Central memory CD4-positive, alpha-beta T cell (primary cell): ENCODE results near the gene P2RX6.
"Not testable (repeated sequence)": the region's sequence is repeated elsewhere in the genome, so short reads cannot be mapped to it uniquely, and the experiment has no call there.

Experiments used
- DNase-seq: peaks from one replicate; pipeline ENCODE4 v3.0.0; 2022

The P2RX6 gene

DNA sequence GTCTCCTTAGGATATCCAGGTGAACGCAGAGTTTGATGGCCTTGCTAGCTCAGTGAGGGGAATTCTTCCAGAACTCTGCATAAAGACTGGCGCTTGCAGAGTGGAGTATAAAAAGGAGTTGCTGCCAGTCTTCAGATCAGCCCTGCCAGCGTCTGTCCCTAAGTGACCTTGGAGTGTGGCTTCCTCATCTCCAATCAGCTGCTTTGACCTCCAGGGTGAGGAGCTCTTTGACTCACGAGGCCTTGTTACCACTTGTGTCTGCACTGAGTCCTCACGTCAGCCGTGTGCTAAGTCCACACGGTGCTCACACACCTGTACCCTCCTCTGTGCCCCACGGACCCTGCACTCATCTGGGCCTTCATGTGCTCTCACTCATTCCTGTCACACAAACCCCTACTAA lies 45.4 kb downstream of the P2RX6 start:
- DNase-seq: not testable (repeated sequence)

DNA sequence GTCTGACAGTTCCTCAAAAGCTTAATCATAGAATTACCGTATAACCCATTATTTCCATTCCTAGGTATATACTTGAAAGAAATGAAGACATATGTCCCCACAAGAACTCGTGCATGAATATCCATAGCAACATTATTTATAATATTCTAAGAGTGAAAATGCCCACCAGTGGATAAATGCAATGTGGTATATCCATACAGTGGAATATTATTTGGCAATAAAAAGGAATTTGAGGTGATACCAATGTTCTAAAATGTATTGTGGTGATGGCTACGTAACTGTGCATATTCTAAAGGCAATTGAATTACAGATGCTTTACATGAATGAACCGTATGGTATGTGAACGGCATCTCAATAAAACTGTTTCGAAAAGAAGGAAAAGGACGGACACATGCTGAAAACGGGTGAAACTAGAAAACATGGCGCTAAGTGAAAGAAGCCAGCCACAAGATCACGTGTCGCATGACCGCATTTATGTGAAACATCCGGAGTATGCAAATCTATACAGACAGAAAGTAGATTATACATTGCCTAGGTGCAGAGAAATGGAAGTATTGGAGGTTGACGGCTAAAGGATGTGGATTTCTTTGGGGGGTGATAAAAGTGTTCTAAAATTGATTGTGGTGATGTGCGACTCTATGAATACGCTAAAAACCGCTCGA lies 46.8 kb downstream of the P2RX6 start:
- DNase-seq: not testable (repeated sequence)

DNA sequence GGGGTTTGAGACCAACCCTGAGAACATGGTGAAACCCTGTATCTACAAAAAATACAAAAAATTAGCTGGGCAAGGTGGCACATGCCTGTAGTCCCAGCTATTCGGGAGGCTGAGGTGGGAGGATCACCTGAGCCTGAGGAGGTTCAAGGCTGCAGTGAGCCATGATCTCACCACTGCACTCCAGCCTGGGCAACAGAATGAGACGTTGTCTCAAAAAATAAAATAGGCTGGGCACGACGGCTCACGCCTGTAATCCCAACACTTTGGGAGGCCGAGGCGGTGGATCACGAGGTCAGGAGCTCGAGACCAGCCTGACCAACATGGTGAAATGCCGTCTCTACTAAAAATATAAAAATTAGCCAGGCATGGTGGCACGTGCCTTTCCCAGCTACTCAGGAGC lies 49.5 kb downstream of the P2RX6 start:
- DNase-seq: not testable (repeated sequence)

DNA sequence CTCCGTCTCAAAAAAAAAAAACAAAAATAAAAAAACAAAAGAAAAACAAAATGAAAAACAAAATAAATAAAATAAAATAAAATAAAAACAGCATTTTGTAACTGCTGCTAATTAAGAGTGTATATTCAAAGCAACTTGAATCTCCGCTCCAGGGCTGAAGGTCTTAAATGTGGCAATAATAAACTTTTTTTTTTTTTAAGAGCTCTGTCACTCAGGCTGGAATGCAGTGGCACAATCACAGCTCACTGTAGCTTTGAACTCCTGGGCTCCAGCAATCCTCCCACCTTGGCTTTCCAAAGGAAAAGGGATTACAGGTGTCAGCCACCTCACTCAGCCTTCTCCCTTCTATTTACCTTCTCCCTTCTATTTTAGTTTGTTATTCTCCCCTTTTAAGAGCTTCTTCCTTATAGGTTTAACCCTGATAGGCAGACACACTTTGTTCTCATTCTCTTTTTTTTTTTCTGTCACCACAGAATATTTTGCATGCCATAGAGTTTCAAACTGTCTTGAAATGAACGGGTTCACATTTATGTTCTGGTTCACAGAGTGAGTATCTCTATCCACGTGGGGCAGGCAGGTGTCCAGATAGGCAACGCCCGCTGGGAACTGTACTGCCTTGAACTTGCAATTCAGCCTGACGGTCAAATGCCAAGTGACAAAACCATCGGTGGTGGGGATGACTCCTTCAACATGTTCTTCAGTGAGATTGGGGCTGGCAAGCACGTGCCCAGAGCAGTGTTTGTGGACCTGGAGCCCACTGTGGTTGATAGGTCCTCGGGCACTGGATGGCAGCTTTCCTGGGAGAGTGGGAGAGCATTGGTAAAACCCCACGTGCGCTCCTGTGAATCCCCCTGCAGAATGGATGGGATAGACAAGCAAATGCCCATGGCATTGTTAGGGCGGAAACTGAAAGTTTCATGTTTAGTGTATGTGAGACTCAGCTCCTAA lies 50.2 kb downstream of the P2RX6 start:
- DNase-seq: no peak

DNA sequence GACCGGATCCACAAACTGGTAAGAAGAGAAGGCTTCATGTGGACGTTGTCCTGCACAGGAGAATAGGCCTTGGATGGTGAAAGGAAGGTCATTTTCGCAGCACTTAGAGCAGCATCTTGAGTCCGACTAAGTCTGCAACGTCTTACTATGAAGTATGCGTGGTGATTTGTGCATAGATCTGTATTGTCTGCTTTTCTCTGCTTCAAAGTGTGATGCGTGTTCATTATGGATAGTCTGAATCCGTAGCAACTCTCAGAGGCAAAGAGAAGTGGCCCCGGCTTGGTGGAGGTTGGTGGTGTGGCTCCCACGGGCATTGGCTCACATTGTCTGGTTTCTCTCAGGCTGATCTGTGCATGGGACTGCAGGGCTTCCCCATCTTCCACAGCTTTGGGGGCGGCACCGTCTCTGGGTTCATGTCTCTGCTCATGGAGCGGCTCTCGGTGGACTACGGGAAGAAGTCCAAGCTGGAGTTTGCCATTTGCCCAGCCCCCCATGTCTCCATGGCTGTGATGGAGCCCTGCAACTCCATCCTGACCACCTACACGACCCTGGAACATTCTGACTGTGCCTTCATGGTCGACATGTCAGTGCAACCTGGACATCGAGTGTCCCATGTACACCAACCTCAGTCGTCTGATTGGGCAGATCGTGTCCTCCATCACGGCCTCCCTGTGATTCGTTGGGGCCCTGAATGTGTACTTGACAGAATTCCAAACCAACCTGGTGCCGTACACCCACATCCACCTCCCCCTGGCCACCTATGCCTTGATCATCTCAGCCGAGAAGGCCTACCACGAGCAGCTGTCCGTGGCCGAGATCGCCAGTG lies 52.3 kb downstream of the P2RX6 start:
- no peak for DNase-seq

DNA sequence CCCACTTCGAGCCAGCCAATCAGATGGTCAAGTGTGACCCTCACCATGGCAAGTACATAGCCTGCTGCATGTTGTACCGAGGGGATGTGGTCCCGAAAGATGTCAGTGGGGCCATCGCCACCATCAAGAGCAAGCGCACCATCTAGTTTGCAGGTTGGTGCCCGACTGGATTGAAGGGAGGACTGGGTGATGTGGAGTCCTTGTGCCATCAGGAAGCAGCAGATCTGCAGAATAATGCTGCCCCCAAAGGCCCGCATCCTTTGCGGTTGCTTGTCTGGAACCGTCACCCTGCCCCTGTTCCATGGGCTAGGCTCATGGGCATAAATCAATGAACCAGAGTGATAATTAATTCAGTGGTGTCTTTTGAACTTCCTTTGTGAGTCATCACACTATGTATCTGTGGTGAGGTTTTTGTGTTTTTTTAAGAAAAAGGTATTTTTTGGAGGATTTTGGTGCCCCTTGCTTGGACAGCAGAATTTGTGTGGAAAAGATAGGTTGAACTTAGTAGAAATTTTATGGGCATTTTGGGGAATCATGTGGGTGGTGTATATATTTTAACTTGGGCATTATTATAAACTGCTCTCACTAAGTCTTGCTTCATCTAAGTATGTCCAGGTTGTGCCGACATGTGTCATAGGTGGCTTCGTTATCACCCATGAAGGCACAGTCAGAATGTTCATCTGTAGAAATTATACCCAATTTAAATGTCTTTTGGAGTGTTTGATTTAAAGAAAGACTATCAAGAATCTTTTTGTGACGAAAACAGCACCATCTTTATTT lies 53.1 kb downstream of the P2RX6 start:
- no peak for DNase-seq

DNA sequence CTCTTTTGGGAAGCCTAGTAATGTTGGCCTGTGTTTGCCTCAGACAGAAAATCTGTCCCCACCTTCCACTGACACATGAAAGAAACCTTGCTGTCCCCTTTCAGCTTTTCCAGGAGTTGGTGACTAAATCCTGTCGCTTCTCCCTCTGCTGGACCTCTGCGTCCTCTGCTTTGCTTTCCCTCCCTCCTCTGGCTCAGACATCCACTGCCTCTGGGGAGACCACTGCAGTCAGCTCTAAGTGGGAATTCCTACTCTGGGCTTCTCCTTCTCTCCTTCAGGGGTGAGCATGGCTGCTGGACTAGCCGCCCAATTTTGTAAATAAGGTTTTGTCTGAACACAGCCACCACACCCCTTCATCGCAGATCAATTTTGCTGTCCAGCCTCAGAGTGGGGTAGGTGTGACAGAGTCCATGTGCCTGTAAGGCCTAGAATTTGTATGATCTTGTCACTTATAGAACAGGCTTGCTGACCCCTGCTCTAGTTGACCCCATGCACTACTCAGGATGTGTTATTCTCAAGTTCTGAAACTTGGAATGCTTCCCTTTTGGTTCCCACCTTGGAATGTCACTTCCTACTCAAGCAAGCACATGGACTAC lies 53.8 kb downstream of the P2RX6 start:
- DNase-seq: no peak

DNA sequence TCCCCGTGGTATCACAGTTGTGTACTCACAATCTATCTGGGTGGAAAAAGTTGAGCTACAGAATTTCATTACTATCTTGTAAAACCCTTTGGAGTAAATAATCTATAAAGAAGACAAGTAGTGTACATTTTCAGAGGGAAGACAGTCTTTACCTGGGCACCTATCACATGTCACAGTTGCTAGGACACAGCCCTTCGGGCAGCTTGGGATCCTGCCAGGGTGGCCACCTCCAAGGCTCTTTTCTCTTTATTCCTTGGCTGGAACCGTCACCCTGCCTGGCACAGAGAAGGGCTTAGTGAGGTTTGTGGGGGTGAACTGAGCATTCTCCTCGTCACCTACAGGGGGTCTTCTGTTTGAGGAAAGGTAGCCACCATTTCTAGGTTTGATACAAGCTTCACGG lies 54.4 kb downstream of the P2RX6 start:
- DNase-seq: no peak

DNA sequence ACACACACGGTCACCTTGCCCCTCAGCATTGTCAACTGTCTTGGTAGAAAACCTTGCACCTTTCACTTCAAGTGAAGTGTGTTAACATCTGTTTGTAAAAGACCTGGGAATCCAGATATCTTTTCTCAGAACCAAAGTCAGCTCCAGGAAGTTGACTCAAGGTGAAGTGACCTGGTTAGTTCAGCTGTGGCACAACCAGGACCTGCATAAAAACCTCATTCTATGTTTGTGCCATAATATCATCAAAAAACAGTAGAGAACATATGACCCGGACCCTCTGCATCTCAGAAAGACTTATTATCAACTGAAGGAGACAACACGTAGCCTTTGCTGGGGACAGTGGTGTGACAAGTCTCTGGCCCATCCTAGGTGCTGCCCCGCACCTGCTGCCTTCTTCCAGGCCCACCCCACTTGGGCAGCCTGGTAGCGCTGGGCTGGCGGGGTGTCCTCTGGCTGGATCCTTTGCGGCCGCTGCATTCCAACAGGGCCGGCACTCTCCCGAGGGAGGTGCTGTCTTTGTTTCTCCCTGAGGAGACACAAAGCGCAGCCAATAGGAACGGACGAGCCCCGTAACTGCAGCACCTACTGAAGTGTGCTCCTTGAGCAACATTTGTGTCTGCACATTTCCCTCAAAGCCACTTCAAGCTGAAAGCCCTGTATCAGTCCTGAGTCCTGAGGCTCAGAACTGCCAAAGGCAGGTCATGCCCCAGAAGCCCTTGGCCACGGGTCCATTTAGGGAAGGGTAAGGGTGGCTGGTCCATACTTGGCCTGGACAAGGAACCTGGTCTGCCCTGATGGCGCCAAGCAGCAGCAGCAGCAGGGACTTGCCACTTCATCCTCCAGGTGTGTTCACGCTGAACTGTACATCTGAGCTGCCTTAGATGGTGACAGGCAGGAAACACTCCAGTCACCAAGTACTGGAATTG lies 56.0 kb downstream of the P2RX6 start:
- no peak for DNase-seq

DNA sequence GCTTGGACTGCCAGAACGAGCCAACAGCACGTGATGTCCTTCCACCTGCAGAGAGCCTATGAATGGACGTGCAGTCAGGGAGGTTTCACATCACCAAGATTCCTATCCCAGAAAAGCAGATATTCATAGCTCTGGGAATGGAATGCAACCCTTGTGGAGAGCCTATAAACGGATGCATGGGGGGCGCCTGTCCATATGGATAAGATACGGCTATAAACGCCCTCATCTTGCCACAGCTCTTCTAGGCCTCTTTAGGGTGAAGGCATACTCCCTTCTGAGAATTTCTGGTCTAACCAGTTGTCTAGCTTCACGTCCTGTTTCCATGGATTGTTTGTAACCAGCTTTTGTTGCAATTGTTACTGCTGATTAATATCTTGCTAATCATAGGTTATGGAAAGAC lies 56.8 kb downstream of the P2RX6 start:
- DNase-seq: not testable (repeated sequence)

DNA sequence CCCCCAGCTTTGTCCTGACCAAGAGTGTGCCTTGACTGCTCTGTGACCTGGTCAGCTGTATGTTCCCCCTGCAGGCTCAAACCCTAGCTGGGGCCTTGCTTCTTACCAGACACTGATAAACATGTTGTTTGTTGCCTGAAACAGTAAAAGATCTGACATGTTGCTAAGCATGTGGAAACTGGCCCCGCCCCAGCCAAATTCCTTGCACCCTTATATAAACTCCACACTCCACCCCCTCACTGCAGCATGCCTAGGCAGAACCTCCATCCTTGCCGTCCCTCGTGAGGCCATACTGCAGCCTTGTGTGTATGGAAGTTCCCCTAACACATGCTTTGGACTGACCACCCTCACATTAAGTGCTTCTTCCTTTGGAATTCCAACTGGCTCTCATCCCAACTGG lies 58.1 kb downstream of the P2RX6 start:
- DNase-seq: no peak

DNA sequence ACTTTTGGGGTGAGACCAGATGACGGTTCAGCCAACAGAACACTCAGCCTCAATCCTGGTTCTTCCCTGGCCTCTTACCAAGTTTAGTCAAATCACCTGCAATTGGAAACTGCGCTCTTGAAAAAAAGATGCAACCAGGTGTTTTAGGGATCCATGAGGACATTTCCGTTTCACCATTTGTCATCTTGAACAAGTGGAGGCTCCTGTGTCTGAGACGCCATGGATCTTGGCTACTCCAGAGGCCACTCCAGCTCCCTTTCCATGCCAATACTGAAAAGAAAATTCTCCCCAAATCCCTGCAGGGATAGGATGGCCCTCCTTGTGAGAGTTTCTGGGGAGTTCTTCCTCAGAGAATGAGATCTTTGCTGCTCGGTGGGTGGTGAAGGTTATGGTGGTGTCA lies 58.5 kb downstream of the P2RX6 start:
- no peak for DNase-seq

DNA sequence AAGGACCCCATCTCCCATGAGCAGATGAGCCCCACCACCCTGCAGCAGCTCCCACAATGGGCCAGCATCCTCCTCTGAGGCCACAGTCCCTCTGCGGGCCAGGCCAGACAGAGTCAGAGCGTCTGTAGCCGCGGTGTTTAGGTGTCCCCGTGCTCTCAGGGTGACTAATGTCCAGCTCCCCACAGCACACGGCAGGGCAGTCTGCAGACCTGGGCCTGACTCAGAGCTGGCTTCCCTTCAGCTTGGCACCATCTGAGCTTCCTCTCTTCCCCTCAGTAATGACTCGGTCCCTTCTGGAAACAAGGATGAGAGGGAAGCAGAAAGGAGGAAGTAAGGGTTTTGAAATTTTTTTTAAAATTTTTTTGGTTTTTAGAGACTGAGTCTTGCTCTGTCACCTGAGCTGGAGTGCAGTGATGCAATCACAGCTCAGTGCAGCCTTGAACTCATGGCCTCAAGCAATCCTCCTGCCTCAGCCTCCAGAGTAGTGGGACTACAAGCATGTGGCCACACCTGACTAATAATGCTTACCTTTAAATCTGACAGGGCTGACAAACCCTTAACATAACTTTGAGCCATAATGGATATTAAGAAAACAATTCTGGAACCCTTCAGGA lies 59.2 kb downstream of the P2RX6 start:
- no peak for DNase-seq

DNA sequence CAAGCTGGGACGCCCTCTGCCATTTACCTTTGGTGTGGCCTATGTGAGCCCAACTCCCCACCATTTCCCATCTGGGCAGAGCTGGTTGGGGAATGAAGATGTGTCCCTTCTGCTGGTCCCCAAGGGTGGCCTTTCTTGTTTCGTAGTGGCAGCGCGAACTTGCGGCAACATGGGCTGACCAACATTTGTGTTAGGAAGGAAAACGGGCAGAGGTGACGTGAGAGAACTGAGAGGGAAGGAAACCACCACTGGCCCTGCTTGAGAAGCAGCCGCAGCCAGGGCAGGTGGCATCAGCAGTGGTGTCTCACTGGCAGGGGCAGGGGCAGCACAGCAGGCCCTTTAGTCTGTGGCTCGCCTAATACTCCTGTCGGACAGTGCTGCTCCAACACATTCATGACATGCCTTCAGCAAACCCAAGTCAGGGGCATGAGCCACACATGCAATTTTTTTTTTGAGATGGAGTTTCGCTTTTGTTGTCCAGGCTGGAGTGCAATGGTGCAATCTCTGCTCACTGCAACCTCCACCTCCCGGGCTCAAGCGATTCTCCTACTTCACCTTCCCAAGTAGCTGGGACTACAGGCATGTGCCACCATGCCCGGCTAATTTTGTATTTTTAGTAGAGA lies 60.7 kb downstream of the P2RX6 start:
- DNase-seq: no peak

DNA sequence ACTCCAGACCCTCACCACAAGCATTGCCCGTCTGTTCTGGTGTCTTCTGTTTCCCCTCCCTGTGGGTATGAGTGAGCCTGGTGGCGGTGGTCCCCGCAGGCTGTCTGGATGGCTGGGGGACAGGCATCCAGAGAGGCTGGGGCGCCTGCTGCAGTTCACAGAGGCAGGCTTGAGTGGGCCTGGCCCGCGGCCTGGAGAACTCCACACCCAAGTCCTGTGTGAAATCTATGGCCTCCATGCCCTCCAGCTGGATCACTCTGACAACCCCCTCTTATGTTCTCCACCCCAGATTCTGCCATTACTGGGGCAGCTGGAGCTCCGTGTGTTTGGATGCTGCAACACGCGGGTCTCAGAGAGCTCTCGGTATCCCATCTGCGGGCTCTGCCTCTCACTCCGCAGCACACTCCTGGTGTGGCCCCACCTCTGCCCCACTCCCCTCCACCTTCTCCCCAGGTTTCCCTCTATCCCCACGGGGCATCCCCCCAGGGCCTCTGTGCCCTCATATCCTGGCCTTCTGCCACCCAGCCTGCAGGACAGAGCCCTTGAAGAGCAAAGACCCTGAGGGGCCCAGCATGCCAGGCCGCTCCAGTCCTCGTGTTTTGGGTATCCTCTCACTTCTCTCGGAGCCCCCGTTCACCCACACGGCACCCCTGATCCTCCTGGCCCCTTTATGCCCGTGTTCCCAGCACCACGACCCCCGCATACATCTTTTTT lies 62.1 kb downstream of the P2RX6 start:
- no peak for DNase-seq
